Stimulated activated CD8-positive, alpha-beta memory T cell treated with anti-CD3 and anti-CD28 coated beads, Interleukin-2, amount 100 ng/mL, for 1 hour (primary cell): ENCODE results near the gene CAMK1D.
"Not testable (repeated sequence)": the region's sequence is repeated elsewhere in the genome, so short reads cannot be mapped to it uniquely, and the experiment has no call there.

Experiments
- DNase-seq, 2 donors: peaks; one replicate each; pipeline ENCODE4 v3.0.0-alpha.2; 2020; ENCODE audit warnings: low read depth in 2 of 2

CAMK1D gene

DNA sequence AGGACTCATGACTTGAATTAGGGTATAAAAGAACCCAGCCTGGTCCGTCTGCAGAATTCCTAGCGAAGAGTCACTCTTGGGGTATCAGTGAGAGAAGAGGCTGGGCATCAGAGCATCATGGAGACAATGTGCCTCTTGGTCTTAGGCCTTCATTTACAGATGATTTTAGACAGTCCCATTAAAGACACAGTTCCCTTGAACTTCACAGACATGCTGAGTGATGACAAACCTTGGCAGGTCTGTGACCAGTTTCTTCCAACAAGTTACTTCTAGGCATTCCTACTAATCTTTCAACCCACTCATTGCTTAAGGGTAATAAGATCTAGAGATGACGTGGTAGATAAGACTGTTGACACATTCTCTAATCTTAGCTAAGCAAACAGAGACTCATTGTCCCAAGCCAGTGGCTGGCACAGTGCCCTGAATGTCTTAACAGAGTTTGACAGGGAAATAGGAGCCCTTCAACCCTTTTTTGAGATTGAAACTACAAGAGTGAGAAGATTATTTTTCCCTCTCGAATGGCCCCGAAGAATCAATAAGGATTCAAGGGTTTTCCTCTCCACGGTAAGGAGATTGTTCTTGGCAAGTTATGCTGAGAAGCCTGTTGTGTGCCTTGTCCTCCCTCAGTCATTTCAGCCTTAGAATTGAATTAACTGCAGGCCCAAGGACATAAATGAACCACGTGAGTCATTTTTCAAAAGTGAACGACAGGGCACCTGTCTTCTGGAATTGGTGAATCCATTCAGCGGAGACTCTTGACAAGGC lies 371.1 kb downstream of the CAMK1D start:
- DNase-seq, result no peak

- no peak for DNase-seq
Observed at GRCh38 chr10:12721334-12721733, 372.0 kb downstream of the CAMK1D start.

- DNase-seq, result no peak
Observed at GRCh38 chr10:12723220-12723619, 373.9 kb downstream of the CAMK1D start.

DNA sequence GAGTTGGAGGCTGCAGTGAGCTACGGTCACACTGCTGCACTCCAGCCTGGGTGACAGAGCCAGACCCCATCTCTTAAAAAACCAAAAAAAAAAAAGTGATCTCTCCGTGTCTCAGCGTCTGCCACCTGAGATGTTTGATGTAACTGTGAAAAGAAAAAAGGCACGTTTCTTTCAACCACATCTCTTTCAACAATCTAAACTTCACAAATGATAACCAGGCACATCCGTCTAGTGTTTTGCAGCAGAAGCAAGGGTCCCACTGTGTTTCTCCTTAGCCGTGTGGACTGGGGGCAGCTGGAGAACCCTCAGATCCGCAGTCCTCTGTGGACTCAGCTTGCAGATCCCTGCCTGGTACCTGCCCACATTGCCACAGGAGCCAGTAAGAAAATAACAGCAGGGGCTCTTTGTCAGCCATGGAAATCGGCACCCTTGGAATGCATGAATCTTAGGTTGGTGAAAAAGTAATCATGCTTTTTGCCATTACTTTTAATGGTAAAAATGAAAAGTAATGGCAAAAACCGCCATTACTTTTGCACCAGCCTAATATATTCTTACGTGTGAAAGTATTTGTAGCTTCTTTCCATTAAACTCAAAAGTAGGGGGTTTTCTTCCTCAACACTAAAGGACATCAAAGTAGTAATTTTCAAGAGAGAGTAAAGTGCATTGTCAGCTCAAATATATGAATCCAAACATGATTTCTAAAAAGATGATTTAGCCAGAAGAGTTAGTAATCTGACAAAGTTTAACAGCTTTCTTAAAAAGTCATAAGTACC lies 375.6 kb downstream of the CAMK1D start:
- no peak for DNase-seq

GRCh38 chr10:12725580-12725888 lies 376.2 kb downstream of the CAMK1D start:
- not testable (repeated sequence) for DNase-seq

DNA sequence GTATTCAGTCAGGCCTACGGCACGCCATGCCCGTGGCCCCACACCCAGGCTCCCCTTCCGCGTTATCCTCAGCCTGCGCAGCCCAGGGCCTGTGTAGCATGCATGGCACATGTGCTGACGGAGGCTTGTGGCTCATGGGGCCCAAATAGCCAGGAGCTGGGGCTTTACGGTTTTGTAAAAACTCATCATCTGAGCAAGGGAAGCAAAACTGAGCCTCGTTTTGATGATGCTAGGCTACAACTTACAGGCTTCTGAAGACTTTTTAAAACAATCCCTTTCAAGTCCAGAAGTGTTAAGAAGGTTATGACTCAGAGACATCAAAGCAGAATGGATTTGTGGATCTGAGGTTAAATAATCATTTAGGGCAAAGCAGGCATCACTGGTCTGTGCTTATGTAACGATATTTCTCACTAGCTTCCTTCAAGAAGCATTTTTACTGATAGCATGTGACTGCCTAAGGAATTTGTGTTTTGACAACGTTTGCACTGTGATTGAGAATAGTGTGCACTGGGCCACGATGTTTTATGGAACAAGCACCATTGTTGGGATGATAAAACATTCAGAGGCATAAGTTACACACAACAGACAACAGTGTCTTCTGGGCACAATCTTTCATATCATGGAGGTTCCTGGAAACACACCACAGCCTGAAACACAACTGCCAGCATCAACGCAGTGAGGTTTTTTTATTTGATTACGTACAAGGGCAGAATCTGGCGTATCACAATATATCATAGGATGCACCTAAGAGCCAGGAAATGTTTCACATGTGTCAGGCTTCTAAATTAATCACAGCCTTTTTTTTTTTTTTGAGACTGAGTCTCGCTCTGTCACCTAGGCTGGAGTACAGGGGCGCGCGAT lies 377.9 kb downstream of the CAMK1D start:
- DNase-seq, result no peak

DNA sequence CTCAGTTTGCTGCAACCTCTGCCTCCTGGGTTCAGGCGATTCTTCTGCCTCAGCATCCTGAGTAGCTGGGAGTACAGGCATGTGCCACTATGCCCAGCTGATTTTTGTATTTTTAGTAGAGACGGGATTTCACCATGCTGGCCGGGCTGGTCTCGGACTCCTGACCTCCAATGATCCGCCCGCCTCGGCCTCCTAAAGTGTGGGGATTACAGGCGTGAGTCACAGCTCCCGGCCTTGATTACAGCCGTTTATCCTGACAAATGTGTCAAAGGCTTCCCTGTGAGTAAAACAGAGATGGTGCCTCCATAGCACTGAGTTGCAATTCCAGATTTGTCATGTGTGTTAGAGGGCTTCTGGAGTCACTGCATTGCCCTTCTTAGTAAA lies 378.5 kb downstream of the CAMK1D start:
- no peak for DNase-seq

GRCh38 chr10:12728494-12728893 lies 379.1 kb downstream of the CAMK1D start:
- DNase-seq, result no peak

DNA sequence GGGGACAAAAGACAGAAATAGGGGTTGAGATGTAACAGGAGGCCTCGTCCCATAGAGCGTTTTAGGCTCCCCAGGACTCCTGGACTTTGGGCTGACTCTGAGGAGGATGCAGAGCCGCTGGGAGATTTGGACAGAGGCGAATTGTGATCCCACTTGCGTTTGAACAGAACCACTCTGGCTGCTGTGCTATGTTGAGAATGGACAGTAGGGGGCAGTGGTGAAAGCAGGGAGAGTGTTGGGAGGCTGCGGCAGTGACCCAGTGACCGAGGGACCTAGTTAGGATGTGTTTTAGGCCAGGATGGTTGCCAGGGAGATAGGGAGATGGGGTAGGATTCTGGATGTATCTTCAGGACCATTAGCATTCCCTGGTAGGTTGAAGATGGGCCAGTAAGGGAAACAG lies 380.5 kb downstream of the CAMK1D start:
- DNase-seq, result no peak

DNA sequence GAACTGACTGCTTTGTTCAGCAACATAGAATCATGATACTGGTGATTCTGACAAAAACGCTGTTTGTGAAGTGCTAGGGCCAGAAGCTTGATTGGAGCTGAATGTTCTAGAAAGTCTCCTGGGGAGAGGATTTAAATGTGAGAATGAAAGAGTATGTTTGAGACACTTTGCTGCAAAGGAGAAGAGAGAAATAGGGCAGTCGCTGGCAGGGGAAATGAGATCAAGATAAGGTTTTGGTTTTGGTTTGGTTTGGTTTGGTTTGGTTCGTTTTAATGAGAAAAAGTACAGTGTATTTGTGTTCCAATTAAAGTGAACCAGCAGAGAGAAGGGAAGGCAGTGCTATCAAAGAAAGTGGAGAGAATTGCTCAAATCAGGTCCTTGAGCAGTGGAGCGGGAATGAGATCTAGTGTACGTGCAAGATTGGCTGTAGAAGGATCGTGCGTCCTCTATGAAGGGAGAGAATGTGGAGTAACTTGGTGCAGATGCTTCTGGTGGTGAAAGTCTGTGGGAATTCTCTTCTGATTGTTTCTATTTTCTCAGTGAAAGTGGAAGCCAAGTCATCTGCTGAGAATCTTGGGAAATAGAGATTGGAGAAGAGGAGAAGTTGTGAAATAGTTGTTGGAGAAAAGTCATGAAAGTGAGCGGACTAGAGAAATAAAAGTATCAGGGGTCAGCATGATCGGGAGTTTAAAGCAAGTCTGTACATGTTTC lies 381.6 kb downstream of the CAMK1D start:
- DNase-seq, result no peak

DNA sequence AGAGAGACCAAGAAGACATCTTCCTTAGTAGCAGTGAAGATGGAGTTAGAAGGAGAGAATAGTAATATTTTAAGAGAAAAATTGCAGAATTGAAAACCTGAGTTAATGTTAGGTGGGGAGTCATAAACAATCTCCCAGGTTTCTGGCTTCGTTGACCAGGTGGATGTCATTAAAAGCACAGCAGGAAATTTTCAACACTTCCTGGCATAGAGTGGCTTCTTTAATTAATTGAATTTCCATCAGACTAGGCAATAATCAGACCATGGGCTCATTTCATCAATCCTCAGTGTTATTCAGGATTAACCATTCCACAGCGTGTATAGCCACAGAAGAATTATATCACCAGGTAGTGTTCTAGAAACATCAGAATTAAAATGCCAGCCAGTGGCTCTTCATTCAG lies 383.9 kb downstream of the CAMK1D start:
- DNase-seq, result no peak

DNA sequence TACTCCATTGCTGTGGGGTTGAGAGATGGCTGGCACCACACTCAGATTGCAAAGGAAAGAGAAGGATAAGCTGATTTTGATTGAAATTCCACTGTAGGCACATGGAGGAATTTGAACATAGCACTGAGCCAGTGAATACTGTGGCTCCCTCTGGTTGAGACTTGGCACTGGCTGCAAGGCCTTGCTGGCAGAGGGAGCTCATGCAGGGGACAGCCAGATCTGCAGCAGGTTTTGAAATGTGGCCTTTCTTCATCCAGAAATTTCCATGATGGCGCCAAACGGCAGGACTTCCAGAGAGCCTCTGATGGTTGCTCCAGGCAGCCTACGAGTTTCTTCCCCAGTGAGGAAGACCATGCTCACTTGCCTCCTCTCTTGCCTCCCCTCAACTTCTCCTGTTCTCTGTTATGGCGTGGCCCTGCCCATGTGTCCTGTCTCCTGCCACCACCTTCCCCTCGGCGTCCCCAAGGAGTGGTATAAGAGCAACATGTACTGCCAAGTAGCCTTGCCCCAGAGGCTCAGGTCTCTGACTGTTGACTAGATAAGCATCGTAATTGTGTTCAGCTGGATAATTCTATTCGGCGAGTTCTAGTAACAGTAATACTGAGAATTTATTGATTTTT lies 386.6 kb downstream of the CAMK1D start:
- no peak for DNase-seq

DNA sequence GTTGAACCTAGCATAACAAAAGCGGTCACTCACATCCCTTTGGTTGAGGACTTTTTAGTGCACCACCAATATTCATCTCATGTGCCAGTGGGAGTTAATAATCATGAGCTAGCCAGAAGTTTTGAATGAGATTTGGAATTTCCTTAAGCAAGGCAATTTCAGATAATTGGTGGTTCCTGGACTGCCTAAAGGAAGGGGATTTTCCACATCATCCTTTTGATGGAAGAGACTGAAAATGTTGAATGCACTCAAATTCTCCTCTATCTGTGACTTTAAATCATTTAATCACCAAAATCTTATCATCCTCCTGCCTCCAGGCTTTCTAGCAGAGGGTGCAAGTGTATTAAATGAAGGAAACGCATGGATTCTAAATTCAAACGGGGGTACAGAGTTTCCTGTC lies 391.5 kb downstream of the CAMK1D start:
- no peak for DNase-seq

DNA sequence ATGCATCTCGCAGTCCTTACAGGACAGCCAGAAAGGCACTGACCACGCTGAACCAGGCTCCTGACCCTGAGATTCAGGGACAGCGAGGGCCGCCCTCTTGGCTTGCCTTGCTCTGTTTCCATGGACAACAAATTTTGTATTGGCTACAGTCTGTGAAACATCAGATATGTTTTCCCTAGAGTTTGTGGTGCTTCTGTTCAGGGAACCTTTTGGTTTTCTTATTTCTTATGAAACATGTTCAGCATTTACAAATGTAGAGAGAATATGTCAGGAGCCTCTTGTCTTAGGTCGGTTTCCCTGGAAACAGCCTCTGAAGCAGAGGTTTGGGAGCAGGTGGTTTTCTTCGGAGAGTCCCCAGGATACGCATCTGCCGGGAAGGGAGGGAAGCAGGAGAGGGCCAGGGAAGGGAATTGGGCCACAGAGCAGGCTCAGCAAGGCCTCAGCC lies 392.0 kb downstream of the CAMK1D start:
- DNase-seq, result no peak

GRCh38 chr10:12742771-12743170 lies 393.4 kb downstream of the CAMK1D start:
- no peak for DNase-seq

- not testable (repeated sequence) for DNase-seq
Observed at GRCh38 chr10:12743466-12743865, 394.1 kb downstream of the CAMK1D start.

DNA sequence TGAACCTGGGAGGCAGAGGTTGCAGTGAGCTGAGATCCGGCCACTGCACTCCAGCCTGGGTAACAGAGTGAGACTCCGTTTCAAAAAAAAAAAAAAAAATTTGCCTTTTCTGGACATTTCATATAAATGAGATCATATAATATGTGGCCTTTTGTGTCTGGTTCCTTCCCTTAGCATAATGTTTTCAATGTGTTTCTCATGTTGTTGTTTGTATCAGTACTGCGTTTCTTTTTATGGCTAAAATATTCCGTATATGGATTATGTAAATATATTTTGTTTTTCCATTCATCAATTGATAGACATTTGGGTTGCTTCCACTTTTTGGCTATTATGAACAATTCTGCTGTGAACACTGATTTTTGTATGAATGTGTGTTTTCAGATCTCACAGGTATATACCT lies 394.6 kb downstream of the CAMK1D start:
- DNase-seq, result no peak

- no peak for DNase-seq
Observed at GRCh38 chr10:12748186-12748585, 398.8 kb downstream of the CAMK1D start.

DNA sequence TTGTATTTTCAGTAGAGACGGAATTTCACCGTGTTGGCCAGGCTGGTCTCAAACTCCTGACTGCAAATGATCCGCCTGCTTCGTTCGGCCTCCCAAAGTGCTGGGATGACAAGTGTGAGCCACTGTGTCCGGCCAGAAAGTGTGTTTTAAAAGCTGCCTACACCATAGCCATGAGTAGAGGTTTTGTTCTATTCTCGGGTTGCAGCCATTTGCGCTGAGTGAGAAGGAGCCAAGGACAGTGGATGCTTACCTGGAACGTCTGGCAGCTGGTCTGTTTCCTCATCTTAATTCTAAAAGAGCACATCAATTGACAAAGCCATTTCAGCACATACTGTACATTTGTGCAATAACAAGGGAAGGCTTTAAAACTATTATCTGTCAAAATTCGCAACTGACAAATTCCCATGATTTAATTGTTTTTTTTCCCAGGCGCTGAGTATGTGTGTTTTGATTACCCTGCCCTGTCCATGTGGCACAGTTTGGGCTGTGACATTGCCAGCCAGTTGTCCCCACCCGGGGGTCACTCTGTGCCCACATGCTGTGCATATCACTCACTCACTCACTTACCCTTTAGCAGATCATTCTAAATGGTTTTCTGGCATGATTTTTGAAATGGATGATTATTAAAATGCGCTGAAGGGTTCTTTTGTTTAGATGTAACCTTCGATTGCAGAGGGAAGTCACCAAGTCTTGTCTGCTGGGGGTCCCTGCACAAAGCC lies 400.6 kb downstream of the CAMK1D start:
- no peak for DNase-seq

DNA sequence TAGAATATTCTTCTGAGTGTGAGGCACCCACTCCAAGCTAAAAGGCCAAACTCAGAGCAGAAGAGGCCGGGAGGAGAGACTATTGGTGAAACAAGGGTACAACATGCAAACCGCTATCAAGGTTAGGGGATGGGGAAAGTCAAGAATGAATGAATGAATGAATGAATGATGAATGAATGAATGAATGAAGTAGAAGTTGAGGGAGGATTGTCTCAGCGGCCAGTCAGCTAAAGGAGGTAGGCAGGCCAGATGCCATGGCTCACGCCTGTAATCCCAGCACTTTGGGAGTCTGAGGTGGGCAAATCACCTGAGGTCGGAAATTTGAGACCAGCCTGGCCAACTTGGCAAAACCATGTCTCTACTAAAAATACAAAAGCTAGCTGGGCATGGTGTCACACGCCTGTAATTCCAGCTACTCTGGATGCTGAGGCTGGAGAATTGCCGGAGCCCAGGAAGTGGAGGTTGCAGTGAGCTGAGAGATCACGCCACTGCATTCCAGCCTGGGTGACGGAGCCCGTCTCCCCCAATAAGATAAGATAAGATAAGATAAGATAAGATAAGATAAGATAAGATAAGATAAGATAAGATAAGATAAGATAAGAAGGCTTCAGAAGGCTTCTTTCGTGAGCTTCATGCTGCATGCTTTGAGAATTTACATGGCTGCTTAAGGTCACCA lies 401.3 kb downstream of the CAMK1D start:
- DNase-seq, result no peak
